Mammary epithelial cell (primary cell): ENCODE results near the gene RUNX2.

Source experiments
- CTCF ChIP-seq, 2 donors: IDR thresholded peaks in 1 of 2; conservative IDR thresholded peaks in 1 of 2; 2 replicates each; pipeline ENCODE4 v1.5.1; 2011 to 2012; ENCODE audit warnings: inconsistent platforms in 2 of 2, low read length in 2 of 2, mild to moderate bottlenecking in 2 of 2, control low read depth in 1 of 2, low read depth in 1 of 2; ENCODE audit not compliant: insufficient read depth in 1 of 2; ENCODE audit errors: extremely low read depth in 1 of 2
- EZH2 ChIP-seq: IDR thresholded peaks from 2 replicates; pipeline ENCODE4 v1.6.1; 2012; ENCODE audit warnings: low read length, inconsistent platforms, borderline replicate concordance

- TF ChIP-seq CTCF (conservative IDR thresholded peaks at IDR 0.05 in 1 of 2, IDR thresholded peaks at IDR 0.05 in 1 of 2; ENCODE audit: extremely low read depth in 1 of 2, insufficient read depth in 1 of 2, low read depth in 1 of 2, low read length in 2 of 2) (no peak), EZH2 (no peak)
Observed at GRCh38 chr6:45417436-45417835, 89.3 kb downstream of the RUNX2 start.
